Astrocyte of the cerebellum (primary cell): Measurements from ENCODE around the gene INCA1.

Experiments
- DNase-seq: peaks from one replicate; pipeline ENCODE4 v3.0.0-alpha.2; 2011; ENCODE audit warnings: low read depth
- H3K4me3 ChIP-seq: 2 replicates; pipeline ENCODE4 v1.5.1; 2011; ENCODE audit warnings: mild to moderate bottlenecking, low read depth, low read length, moderate library complexity
- CTCF ChIP-seq: IDR thresholded peaks from 2 replicates; pipeline ENCODE4 v1.5.1; 2012; ENCODE audit warnings: low read length, low read depth, moderate library complexity, mild to moderate bottlenecking; ENCODE audit errors: missing control alignments
- in situ Hi-C: cut with HindIII; loops from 2 replicates; pipeline ENCODE4 v1.10.0; 2017; ENCODE audit warnings: low sequenced_read_pairs

INCA1 gene

GRCh38 chr17:4941319-4941610, 56.1 kb downstream of the INCA1 start:
- in situ Hi-C loops: no loop called here
- no peak for DNase-seq
- no peak for TF ChIP-seq CTCF
- peak overlapping the region; percentile 83 for H3K4me3 ChIP-seq

- H3K4me3 ChIP-seq: peak overlapping the region; percentile 83
- TF ChIP-seq CTCF: no peak
- in situ Hi-C loops: no loop called here
- DNase-seq: no peak
Measured at GRCh38 chr17:4940555-4941318, 56.6 kb downstream of the INCA1 start.

GRCh38 chr17:4939796-4940554, 57.3 kb downstream of the INCA1 start, which contains the start of the genes RNF167 and SLC25A11:
Gene RNF167, plus strand, starts transcription at chr17:4940268. Its CDS starts 642 bp downstream, at chr17:4940910.
Gene SLC25A11, minus strand, starts transcription at chr17:4940046. Its CDS starts 136 bp downstream, at chr17:4939910.
- DNase-seq: peak; percentile 100

GRCh38 chr17:4939546-4939795, 57.9 kb downstream of the INCA1 start:
- DNase-seq: no peak
- H3K4me3 ChIP-seq: peak overlapping the region; percentile 83
- in situ Hi-C loops: no loop called here
- no peak for TF ChIP-seq CTCF

More at GRCh38 chr17:4939796-4940554, 57.3 kb downstream of the INCA1 start, which contains the start of the genes RNF167 and SLC25A11:
- TF ChIP-seq CTCF: no peak
- peak within 1 kb of the TSS; percentile 83 for H3K4me3 ChIP-seq
- in situ Hi-C loops: no loop called here

GRCh38 chr17:4938688-4939545, 58.4 kb downstream of the INCA1 start:
- H3K4me3 ChIP-seq: peak overlapping the region; percentile 83
- in situ Hi-C loops: no loop called here
- DNase-seq: no peak
- TF ChIP-seq CTCF: peak; percentile 4
